ENCODE data around the gene IPCEF1. TPM values are rescaled to one million over a fixed set of nuclear protein-coding genes. Genes with fewer than 3 reads are reported as not detected.

Gene IPCEF1
- total RNA-seq, 1 donor = 73.5 TPM

DNA sequence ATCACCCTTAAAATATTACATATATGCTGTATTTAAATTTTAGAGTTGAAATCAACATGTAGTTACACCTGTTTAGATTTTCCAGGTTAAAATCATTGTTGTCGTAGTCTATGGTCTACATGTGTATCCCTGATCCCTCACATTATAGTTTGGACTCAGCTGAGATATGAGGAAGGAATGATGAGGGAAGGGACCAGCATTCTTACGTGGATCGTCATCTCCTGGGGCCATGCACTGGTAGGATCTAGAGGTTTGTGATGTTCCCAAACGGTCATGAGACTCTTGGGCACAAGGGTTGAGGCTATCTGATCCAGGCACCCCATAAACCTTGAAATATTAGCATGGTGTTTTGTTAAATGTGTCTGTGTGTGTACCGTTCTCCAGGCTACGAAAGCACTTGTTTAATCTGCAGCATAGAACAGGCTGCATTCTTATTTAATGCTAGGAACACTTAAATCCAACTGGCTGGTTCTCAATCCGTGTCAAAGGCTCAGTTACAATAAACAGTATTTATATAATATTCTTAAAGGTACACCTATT lies 55.4 kb downstream of the IPCEF1 start:
- Histone ChIP-seq H3K9me3 (ENCODE audit: low read depth, low read length) (no peaks in the 10 kb centered on the region), H3K27me3 (ENCODE audit: insufficient read depth, low read length) (no peaks in the 10 kb centered on the region), H3K4me1 (ENCODE audit: insufficient read depth, low read length) (peaks cover 56% of the 10 kb centered on the region), H3K4me3 (ENCODE audit: low read length) (no peak overlapping the region)

DNA sequence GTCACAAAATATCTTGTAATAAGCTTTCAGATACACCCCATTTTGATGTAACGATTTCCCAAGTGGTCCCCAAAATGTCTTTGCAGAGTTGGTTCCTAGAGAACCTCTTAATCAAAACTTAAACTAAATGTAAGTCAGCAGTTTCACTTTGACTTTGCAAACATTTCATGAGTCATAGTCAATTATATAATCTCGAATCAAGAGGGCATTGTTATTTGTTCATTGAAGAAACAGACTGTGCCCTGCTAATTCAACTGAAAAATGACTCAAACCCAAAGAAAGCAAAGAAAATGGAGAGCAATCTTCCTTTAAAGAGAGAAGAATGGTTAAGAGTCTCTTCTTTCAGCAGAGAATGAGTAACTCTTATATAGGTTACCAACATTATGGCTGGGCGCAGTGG lies 58.3 kb downstream of the IPCEF1 start:
- no peak overlapping the region for H3K4me3 ChIP-seq (ENCODE audit: low read length)
- H3K4me1 ChIP-seq (ENCODE audit: insufficient read depth, low read length) = peaks cover 52% of the 10 kb centered on the region
- no peaks in the 10 kb centered on the region for H3K9me3 ChIP-seq (ENCODE audit: low read depth, low read length)
- no peaks in the 10 kb centered on the region for H3K27me3 ChIP-seq (ENCODE audit: insufficient read depth, low read length)

DNA sequence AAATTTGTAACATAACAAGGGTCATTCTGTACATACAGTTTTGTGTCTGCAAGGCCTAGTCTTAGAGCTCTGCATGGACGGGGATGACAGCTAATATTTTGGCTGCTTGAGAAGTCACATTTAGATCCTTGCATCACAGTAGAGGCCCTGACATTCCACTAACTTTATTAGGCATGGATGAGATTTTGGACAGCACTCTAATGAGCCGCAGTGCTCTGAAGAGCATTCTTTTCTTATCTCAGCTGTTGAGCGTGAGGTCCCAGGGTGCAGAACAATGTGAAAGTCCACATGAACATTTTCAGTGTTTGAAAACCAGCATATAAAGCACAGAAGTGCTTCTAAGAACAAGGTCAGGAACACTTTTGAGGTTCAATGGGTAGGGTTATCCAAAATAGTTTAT lies 58.9 kb downstream of the IPCEF1 start:
- no peak overlapping the region for H3K4me3 ChIP-seq (ENCODE audit: low read length)
- no peaks in the 10 kb centered on the region for H3K9me3 ChIP-seq (ENCODE audit: low read depth, low read length)
- no peaks in the 10 kb centered on the region for H3K27me3 ChIP-seq (ENCODE audit: insufficient read depth, low read length)
- peaks cover 50% of the 10 kb centered on the region for H3K4me1 ChIP-seq (ENCODE audit: insufficient read depth, low read length)

DNA sequence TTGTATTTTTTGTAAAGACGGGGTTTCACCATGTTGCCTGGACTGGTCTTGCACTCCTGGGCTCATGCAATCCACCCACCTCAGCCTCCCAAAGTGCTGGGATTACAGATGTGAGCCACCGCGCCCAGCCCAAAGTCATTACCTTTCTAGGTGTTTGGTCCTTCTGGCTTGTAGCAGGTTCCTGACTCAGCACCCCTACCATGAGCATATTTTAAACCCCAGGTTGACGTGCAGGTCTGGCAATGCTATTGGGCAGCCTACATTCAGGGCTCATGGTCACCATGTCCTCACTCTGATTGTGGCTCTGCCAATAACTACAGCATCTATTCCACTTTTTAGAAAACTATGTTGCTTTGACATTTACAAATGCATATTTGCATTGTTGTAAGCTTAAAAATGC lies 59.4 kb downstream of the IPCEF1 start:
- no peaks in the 10 kb centered on the region for H3K9me3 ChIP-seq (ENCODE audit: low read depth, low read length)
- peaks cover 45% of the 10 kb centered on the region for H3K4me1 ChIP-seq (ENCODE audit: insufficient read depth, low read length)
- no peaks in the 10 kb centered on the region for H3K27me3 ChIP-seq (ENCODE audit: insufficient read depth, low read length)

DNA sequence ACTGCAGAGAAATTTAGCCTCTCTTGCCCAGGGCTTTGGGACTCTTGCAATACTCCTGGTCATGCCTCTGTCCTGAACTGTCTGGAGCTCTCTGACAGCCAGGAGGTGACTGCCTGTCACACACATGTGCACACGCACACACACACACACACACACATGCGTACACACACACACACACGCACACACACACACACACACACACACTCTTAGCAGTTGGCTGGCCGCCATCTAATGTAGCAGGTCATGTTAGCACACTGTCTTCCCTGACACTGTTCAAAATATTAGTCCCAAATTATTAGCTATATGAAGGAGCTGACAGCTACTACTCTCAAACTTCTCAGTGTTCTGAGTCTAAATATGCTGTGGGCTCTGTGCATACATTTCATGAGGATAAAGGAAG lies 60.9 kb downstream of the IPCEF1 start:
- H3K27me3 ChIP-seq (ENCODE audit: insufficient read depth, low read length) = no peaks in the 10 kb centered on the region
- no peak overlapping the region for H3K4me3 ChIP-seq (ENCODE audit: low read length)
- no peaks in the 10 kb centered on the region for H3K9me3 ChIP-seq (ENCODE audit: low read depth, low read length)
- H3K4me1 ChIP-seq (ENCODE audit: insufficient read depth, low read length) = peaks cover 32% of the 10 kb centered on the region

More for the DNA sequence above, 59.4 kb downstream of the IPCEF1 start:
- H3K4me3 ChIP-seq (ENCODE audit: low read length) = no peak overlapping the region

DNA sequence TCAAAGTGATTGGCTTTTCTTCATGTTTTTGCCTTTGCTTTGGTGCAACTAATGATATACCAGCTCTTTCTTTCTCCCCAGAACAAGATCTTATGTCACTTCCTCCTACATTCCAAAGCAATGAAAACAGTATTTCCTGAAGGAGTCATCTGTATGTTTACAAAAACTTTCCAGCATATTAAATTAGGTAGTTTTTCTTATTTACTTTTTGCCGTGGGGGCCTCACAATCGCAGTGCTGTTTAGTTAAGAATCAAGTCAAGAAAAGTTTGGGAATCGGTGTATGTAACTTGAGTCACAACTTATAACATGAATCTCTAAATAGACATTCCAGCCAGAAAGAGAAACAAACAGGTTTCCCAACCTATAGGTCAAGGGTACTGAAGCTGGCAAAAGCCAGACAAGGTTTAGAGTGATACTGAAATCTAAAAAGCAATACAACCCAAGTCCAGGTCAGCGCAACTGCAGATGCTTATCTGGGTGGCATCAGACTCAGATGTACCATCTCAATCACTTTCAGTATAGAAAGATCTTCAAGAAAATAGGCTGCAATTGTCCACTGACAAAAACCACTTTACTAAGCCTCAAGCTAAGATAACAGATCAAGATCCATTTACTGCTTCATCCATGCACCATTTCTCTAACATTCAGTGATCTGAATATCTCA lies 63.6 kb downstream of the IPCEF1 start:
- Histone ChIP-seq H3K4me1 (ENCODE audit: insufficient read depth, low read length) (peaks cover 14% of the 10 kb centered on the region), H3K4me3 (ENCODE audit: low read length) (no peak overlapping the region), H3K9me3 (ENCODE audit: low read depth, low read length) (no peaks in the 10 kb centered on the region), H3K27me3 (ENCODE audit: insufficient read depth, low read length) (no peaks in the 10 kb centered on the region)

DNA sequence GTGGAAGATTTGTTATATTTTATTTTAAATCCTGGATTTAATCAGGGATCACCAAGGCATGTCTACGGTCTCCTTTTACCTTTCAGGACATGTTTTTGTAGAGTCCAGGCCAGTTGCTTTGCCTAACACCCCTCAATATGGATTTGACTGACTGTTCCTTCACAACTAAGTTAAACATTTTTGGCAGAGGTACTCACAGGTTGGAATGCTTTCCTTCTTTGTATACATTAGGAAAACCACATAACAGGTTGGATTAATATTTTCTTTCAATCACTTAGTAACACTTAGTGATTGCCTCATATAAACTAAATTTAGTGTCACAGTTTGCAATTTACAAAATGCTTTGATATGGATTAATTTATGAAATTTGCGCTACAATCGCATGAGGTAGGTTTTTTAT lies 64.5 kb downstream of the IPCEF1 start:
- H3K27me3 ChIP-seq (ENCODE audit: insufficient read depth, low read length) = no peaks in the 10 kb centered on the region
- peaks cover 14% of the 10 kb centered on the region for H3K4me1 ChIP-seq (ENCODE audit: insufficient read depth, low read length)
- H3K4me3 ChIP-seq (ENCODE audit: low read length) = no peak overlapping the region
- H3K9me3 ChIP-seq (ENCODE audit: low read depth, low read length) = no peaks in the 10 kb centered on the region

DNA sequence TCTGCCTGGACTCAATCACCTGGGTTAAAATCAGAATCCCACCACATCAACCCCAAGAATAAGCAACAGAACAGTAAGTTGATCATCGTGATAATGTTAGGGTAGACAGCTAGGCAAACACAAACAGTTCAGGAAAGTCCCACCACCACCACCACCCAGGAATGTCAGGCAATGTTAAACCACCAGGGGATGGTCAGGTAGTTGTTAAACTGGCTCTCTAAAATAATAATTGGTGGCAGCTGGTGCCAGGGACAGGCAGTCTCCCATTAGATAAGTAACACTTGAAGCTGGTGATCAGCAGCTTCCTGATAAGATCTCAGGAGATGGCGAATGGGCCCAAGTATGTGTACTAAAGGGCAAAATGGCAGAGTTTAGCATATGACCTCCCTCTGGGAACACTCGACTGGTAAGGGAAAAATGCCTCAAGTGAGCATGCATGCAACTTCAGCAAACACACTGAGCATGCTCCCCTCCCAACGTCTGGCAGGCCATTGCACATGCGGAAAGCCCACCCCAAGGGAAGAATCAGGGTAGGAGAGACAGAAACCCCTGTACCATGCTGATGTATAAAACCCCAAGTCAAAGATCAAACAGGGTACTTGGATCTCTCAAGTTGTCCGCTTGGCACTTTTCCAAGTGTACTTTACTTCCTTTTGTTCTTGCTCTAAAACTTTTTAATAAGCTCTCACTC lies 66.6 kb downstream of the IPCEF1 start:
- peaks cover 10% of the 10 kb centered on the region for H3K4me1 ChIP-seq (ENCODE audit: insufficient read depth, low read length)
- no peak overlapping the region for H3K4me3 ChIP-seq (ENCODE audit: low read length)
- no peaks in the 10 kb centered on the region for H3K27me3 ChIP-seq (ENCODE audit: insufficient read depth, low read length)
- H3K9me3 ChIP-seq (ENCODE audit: low read depth, low read length) = no peaks in the 10 kb centered on the region

DNA sequence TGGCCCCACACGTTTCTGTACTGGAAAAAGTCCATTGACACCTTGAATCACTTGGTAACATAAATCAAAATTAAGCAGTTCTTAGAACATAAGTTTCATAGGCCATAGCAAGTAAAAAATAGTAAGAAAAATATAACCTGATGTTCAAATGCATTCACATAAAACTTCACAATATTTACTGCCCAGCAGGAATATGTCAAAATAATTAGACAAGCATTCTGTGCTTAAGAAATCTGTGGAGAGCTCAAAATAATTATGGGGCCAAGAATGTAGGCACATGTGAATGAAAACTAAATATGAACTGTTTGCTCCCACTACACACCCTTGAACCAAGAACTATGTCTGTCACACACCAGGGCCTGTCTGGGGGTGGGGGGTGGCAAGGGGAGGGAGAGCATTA lies 70.8 kb downstream of the IPCEF1 start:
- H3K9me3 ChIP-seq (ENCODE audit: low read depth, low read length) = no peaks in the 10 kb centered on the region

DNA sequence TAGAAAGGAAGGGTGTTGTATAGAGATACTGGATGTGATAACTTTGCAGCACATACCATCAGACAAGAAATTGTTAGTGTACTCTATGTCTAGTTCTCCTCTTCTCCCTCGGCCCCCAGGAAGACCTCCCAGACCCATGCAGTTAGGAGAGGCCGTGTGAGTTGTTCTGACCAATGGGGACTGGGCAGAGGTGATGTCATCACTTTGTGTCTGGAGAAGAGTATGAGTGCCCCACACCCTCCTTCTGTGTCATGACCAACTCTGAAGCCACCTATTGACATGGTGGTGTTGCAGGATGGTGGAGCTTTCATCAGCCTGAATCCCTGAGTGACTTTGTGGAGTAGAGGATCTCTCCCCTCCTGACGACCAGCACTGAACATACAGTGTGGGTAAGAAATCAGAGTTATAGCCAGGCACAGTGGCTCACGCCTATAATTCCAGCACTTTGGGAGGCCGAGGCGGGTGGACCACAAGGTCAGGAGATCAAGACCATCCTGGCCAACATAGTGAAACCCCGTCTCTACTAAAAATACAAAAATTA lies 72.2 kb downstream of the IPCEF1 start:
- Histone ChIP-seq H3K27me3 (ENCODE audit: insufficient read depth, low read length) (no peaks in the 10 kb centered on the region), H3K4me1 (ENCODE audit: insufficient read depth, low read length) (no peaks in the 10 kb centered on the region), H3K9me3 (ENCODE audit: low read depth, low read length) (no peaks in the 10 kb centered on the region), H3K4me3 (ENCODE audit: low read length) (no peak overlapping the region)

More for the DNA sequence above, 70.8 kb downstream of the IPCEF1 start:
- H3K4me3 ChIP-seq (ENCODE audit: low read length) = no peak overlapping the region
- no peaks in the 10 kb centered on the region for H3K27me3 ChIP-seq (ENCODE audit: insufficient read depth, low read length)
- no peaks in the 10 kb centered on the region for H3K4me1 ChIP-seq (ENCODE audit: insufficient read depth, low read length)

DNA sequence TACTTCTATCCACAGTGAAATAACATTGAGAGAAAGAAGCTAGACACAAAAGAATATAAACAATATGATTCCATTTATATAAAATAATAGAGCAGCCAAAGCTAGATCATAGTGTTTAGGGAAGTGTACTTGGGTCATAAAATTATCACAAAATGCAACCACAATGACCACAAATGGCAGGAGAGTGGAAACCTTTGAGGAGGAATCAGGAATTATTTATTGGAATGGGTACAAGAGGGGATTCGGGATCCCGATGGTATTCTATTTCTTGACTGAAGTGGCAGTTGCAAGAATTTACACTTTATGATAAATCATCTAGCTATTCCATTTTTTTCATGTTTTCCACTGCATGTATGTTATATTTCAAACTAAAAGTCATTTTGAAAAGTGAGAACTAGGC lies 76.1 kb downstream of the IPCEF1 start:
- no peaks in the 10 kb centered on the region for H3K27me3 ChIP-seq (ENCODE audit: insufficient read depth, low read length)
- H3K4me3 ChIP-seq (ENCODE audit: low read length) = no peak overlapping the region

DNA sequence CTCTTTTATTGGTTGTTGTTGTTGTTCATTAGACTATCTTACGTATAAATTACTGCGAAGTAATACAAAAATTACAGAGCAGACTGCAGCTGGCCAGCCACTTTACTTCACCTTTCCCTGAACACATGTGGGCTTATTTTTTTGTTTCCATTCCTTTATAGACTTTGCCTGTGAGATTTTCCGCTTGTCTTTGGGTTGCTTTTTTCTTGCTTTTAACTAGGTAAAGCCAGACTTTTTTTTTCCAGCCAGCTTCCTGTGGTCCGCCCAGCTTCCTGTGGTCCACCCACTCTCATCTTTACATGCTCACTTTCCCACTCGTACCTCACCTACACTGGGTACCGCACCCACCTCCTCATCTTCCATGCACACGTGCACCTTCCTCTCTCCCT lies 79.0 kb downstream of the IPCEF1 start:
- H3K4me3 ChIP-seq (ENCODE audit: low read length) = no peak overlapping the region
- H3K9me3 ChIP-seq (ENCODE audit: low read depth, low read length) = no peaks in the 10 kb centered on the region
- no peaks in the 10 kb centered on the region for H3K27me3 ChIP-seq (ENCODE audit: insufficient read depth, low read length)
- H3K4me1 ChIP-seq (ENCODE audit: insufficient read depth, low read length) = peaks cover 10% of the 10 kb centered on the region

More for the DNA sequence above, 76.1 kb downstream of the IPCEF1 start:
- H3K4me1 ChIP-seq (ENCODE audit: insufficient read depth, low read length) = peaks cover 10% of the 10 kb centered on the region
- no peaks in the 10 kb centered on the region for H3K9me3 ChIP-seq (ENCODE audit: low read depth, low read length)

DNA sequence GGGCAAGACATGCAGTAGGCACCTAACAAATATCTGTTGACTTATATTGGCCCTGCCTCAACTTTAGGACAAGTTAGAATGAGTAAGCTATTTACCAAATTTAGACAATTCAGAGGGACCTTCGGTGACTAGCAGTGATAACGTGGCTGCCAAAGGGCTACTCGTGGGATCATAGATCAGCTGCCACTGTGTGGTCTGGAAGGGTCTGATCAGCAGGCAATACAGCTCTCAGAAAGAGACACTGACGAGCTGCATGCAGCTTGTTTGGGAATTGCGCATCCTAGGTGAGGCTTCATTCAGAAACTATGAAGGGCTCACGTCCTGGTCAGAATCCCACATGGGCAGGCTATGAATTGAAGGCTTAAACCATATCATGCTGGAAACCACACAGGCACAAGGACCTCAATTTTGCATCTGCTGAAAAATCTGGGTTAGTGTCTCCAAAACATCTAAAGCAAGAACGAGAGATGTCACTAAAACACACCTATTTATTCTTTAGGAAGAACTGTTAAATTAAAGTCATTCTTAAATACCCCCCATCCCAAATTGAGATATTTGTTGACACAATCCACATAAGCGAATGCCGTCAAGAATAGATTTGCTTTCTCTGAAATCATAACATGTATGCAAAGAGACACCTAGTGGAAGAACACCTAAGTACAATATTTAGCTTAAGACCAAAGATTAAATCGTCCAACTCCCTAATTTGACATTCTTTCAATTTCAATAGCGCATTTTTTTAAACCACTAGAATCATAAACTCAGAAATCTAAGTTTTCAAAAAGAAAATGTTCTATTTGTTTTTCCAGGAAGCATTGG lies 79.6 kb downstream of the IPCEF1 start:
- Histone ChIP-seq H3K4me3 (ENCODE audit: low read length) (no peak overlapping the region), H3K27me3 (ENCODE audit: insufficient read depth, low read length) (no peaks in the 10 kb centered on the region), H3K9me3 (ENCODE audit: low read depth, low read length) (no peaks in the 10 kb centered on the region), H3K4me1 (ENCODE audit: insufficient read depth, low read length) (peaks cover 10% of the 10 kb centered on the region)

DNA sequence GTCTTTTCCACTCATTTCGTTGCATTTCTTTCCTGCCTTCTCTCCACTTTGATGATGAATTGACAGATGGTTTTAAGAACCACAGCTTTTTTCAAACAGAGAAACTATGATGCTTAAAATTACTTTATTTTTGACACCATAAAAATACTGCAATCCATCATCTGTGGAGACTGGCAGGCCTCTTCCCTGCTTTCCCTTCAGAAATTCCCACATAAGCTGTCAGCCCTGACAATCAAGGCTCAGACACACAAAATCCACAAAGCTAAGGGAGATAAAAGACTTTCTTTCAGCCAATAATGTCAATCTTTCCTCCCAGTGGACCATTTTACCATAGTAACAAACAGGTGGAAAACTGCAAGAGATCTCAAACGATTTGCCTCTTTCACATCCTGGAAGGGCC lies 82.4 kb downstream of the IPCEF1 start:
- no peaks in the 10 kb centered on the region for H3K27me3 ChIP-seq (ENCODE audit: insufficient read depth, low read length)
- H3K9me3 ChIP-seq (ENCODE audit: low read depth, low read length) = no peaks in the 10 kb centered on the region
- H3K4me3 ChIP-seq (ENCODE audit: low read length) = no peak overlapping the region
- peaks cover 10% of the 10 kb centered on the region for H3K4me1 ChIP-seq (ENCODE audit: insufficient read depth, low read length)

DNA sequence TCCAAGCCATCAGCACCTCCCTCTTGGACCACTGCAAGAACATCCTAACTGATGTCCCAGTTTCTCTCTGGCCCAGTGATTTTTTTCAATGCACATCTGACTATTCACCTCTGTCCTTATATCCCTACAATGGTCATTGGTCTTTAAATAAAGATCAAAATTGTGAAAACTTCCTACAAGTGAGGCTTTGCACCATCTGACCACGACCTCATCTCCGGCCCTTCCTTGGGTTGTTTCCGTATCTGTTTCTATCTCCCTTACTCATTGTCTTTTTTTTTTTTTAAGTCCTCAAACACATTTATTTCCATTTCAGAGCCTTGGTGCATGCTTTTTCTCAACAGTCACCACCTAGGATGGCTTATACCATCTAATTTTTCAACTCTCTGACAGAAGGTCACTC lies 88.1 kb downstream of the IPCEF1 start:
- H3K9me3 ChIP-seq (ENCODE audit: low read depth, low read length) = no peaks in the 10 kb centered on the region
- peaks cover 12% of the 10 kb centered on the region for H3K4me1 ChIP-seq (ENCODE audit: insufficient read depth, low read length)
- no peaks in the 10 kb centered on the region for H3K27me3 ChIP-seq (ENCODE audit: insufficient read depth, low read length)
- no peak overlapping the region for H3K4me3 ChIP-seq (ENCODE audit: low read length)

All from mononuclear cell (primary cell).